NCI-H748 (cell line): ENCODE data around the gene RB1.

Experiments
- DNase-seq: peaks from one replicate; lab custom pipeline; 2025; ENCODE audit not compliant: unreplicated experiment; lab: John Stamatoyannopoulos, UW

Gene RB1

DNA sequence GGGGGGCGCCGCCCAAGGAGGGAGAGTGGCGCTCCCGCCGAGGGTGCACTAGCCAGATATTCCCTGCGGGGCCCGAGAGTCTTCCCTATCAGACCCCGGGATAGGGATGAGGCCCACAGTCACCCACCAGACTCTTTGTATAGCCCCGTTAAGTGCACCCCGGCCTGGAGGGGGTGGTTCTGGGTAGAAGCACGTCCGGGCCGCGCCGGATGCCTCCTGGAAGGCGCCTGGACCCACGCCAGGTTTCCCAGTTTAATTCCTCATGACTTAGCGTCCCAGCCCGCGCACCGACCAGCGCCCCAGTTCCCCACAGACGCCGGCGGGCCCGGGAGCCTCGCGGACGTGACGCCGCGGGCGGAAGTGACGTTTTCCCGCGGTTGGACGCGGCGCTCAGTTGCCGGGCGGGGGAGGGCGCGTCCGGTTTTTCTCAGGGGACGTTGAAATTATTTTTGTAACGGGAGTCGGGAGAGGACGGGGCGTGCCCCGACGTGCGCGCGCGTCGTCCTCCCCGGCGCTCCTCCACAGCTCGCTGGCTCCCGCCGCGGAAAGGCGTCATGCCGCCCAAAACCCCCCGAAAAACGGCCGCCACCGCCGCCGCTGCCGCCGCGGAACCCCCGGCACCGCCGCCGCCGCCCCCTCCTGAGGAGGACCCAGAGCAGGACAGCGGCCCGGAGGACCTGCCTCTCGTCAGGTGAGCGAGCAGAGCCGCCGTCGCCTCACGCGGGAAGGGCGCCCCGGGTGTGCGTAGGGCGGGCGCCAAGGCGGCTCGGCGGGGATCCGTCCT, at the start of gene RB1:
TSS of gene RB1 (plus strand) at position 393 of the 784 bp plus-strand sequence. CDS start at position 555, 162 bp downstream.
- DNase-seq = peak; percentile 93

DNA sequence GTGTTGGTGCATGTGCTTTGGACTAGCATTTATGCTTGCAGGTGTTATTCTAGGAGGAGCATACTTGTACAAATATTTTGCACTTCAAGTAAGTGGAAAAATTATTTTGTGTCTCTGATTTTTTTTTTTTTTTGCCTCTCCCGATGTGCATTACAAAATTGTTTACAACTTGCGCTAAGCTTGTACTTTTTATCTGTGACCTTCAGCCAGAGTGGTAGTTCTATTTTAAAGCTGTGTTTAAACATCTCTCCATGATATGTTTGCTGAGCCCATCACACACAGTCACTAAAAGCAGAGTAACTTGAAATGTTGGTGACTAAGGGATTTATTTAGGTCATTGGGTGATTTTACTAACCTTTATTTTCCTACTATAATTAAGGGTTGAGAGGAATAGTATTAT, 49.7 kb upstream of the RB1 start:
- DNase-seq = peak; percentile 51

DNA sequence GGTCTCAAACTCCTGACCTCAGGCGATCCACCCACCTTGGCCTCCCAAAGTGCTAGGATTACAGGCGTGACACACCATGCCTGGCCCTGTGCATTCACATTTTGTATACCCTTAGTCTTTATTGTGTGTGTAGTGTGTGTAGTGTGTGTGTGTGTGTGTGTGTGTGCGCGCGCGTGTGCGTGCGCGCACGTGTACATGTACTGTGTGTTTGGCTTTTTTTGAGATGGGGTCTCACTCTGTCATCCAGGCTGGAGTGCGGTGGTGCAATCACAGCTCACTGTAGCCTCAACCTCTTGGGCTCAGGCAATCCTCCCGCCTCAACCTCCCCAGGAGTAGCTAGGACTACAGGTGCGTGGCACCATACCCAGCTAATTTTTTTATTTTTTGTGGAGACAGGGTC, 48.5 kb upstream of the RB1 start:
- DNase-seq = no peak

DNA sequence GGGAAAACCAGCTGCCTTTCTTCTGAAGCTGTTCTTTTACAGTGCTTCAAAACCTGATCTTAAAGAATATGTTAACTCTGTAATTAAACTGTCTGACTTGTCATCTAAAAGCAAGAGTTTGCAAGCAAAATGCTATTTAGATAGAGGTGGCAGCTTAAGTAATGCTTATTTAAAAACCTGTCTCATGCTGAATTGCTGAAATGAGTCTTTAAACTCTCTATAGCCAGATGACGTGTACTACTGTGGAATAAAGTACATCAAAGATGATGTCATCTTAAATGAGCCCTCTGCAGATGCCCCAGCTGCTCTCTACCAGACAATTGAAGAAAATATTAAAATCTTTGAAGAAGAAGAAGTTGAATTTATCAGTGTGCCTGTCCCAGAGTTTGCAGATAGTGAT, 47.6 kb upstream of the RB1 start:
- no peak for DNase-seq

DNA sequence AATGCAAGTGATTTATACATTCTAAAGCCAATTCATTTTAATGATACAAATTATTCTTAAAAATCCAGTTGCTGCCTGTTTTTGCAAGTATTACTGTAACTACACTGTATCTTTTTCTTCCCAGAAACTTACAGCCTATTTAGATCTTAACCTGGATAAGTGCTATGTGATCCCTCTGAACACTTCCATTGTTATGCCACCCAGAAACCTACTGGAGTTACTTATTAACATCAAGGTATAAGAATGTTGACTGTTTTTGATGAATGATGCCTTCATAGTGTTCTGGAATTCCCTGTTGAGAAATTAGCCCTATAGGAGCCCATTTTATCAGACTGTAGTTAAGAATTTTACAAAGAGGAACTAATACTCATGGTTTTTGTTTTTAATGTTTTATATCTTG, 45.5 kb upstream of the RB1 start:
- no peak for DNase-seq

DNA sequence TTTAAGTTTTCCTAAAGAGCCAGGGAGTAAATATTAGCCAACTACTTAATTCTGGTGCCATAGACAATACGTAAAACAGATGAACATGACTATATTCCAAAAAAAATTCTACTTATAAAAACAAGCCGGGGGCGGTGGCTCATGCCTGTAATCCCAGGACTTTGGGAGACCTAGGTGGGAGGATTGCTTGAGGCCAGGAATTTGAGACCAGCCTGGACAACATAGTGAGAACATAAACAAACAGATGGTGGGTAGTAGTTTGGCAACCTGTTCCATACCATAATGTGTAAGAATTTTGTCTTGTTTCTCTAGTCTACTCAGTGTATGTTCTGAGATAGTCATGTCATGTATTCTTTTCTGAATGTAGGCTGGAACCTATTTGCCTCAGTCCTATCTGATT, 45.1 kb upstream of the RB1 start:
- DNase-seq = no peak

DNA sequence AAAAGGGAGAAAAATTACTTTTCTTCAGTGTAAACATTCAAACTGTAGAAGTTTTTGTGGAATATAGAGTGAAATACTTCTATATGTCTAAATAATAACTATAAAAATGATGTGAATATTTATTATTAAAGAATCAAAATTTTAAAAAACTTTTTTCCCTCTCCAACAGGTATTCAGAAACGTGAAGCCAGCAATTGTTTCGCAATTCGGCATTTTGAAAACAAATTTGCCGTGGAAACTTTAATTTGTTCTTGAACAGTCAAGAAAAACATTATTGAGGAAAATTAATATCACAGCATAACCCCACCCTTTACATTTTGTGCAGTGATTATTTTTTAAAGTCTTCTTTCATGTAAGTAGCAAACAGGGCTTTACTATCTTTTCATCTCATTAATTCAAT, 42.6 kb upstream of the RB1 start:
- no peak for DNase-seq

DNA sequence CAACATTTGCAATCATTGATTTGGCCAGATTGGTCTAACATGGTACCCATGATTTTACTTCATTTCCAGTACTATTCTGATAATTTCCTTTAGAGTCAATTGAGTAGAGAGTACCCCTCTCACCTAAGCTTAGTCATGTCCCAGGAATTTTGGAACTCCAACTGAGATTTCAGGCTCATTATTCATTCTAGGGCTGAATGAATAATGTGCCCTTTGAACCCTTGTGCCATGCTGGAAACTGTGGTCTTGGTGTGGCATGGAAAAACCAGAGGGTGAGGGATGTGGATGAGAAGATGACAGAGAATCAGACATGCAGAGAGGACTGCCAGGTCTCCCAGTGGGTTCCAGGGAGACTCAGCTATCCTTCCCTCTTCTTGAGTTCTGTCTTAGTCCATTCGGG, 40.4 kb upstream of the RB1 start:
- DNase-seq = no peak

DNA sequence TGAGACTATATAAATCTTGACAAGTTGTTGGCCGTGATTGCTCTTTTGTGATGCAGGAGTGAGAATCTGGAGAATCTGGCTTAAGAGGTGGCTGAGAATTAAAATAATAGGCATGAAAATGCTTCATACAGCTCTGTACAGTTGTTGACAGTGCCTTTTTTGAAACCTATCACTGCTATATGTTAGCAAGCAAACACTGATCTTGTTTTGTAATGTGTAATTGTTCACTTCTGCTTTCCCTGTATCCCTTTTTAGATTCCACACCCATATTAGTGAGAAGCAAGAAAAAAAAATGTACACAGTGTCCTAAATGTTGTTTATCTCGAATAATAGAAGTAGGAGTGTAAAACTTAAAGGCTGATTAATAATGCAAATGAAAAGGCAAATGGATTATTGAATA, 39.5 kb upstream of the RB1 start:
- DNase-seq = no peak

DNA sequence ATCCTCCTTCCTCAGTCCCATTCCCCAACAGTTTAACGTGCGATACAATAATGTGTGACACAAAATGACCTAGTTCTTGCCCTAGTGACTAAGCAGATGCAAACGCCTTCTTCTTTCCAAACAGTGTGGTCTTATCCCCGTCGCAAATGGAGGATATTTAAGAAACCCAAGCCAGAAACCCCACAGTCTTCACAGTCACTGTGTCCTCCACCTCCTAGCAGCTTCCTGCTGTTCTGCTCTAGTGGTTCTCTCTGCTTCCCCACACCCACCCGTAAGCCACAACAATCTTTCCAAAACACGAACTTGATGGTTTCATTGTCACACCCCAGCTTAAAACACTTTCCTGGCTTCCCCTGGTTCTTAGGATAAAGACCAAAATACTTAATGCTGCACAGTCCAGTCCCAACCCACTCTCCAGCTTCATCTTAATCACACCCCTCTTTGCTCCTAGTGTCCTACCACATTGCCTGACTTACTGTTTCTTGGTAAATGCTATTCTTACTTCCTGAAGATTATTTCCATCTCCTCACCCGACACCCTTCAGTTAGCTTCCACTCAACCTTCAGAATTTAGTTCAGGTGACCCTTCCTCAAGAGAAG, 38.2 kb upstream of the RB1 start:
- no peak for DNase-seq

DNA sequence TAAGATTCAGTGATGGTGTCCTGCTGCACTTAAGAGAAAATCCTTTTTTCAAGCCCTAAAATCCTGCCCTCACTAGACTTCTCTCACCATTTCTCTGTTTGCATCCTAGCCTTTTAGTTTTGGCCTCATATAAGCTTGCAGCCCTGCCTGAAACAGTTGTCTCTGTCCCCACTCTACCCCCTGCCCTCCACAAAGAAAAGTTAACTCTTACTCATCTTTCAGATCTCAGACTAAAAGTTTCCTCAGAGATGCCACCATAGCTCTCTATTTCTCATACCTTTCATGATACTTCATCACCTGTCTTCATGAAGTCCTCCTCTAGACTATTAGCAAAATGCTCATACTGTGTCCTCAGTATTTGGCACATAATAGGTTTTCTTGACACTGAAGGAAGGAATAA, 37.4 kb upstream of the RB1 start:
- DNase-seq = no peak

DNA sequence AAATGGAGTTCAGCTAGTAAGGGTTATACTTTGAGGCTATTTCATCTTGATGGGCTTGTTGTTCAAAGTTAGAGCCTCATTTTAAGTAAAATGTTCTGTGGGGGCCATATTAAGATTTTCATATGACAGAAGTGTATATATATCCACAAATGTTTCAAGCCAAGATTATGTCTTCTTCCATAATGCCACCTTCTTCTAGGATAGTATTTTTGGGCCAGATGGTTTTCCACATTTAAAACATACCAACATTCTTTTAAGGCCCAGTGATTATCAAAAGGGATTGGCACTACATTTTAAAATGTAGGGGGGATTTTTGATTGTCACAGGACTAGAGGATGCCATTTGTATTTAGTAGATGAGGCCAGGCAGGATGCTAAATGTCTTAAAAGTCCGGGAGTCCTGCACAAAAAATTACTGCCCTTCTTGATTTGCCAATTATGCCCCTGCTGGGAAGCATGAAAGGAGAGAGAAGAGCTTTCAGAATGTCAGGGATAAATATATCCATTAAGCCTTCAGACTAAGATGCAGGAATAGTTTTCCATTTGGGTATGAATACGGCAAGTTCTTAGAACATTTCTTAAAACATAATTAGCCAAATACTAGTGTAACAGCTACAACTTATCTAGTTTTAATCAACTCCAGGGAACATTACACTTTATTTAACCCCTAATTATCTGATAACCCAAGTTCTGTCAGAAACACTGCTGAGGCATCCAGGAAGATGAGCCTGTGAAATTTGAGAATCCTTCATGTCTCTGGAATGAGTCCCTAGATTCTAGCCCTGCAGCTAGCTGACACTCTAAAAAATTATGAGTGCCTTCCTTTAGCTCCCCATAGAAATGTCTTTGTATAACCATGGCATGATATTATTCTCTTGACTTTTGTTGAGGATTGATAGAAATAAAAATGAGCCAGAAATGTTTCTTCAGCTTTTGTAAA, 36.6 kb upstream of the RB1 start:
- no peak for DNase-seq

DNA sequence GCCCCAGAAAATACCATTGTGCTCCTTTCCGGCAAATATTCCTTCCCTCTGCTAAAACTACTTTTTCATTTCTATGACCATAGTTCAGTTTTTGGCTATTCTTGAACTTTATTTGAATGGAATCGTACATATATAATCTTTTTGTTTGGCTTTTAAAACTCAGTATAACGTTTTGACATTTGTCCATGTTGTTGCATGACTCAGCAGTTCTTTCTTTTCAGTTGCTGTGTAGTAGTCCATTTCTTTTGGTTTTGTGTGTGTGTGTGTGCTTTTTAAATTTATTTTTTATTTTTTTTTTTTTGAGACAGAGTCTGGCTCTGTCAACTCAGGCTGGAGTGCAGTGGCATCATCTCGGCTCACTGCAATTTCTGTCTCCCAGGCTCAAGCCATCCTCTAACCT, 35.5 kb upstream of the RB1 start:
- DNase-seq = no peak

DNA sequence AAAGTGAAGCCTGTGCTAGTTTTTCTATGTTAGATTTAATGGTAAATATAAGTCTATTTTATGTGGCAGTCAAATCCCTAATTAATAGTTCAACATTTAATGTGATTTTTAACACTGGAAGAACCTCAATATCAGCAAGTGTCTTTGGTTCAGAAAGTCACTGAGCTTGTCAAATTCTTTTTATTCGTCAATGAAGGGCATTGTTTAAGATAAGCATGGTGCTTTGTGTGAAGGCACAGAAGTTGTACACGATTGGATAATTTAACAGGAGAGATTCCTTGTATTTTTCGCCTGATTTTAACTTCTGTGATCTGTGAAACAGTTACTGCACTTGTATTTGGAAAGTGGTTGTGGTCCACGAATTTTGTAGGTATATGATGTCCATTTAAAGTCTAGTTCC, 30.2 kb upstream of the RB1 start:
- DNase-seq = no peak

DNA sequence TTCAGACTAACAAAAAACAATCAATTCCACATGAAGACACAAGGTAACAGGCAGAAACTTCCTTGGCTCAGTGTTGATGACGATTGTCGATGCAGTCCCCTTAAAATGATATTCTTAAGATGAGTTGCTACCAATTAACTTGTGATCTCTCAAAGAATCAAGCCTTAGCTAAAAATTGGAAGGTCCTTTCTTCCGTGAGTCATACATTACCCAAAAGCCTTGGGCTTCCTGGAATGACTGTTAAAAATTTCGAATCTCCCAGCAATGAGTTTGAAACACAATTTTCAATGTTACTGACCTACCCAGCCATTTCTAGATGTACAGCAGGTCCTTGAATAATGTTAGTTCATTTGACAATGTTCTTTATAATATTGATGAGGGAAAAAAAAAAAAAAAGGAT, 28.0 kb upstream of the RB1 start:
- no peak for DNase-seq

DNA sequence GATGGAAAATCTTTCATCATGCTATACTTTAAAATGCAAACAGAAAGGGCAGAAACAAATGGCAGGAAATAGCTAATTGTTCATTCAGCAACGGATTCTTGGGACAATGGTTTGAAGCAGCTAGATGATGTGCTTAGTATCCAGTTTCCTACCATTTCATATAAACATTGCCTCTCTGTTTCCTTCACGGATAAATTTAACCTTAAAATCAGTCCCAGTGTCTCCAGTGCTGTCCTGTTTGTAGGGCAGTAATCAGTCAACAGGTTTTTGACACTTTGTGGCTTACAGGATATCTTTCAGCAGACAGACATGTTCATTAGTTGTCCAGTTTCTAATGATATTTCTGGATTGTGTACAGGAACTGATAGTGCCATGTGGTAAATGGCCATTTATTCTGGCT, 24.7 kb upstream of the RB1 start:
- DNase-seq = peak; percentile 67

DNA sequence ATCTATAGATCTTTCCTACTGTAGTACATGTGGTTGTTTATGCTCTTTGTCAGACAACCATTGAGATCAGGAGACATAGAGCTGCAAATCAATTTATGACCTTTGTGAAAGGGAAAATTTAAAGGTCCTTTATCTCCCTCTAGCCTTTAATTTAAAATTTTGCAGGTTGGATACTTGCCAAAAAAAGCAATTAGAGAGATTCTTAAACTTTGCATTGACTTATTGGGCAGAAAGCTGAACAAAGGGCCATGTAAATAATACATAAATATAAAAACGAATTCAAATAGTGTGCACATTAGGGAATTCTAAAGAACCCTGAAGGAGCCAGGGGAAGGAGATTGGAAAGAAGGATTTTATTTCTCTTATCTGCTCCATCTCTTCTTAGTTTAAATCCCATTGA, 22.0 kb upstream of the RB1 start:
- DNase-seq = no peak

DNA sequence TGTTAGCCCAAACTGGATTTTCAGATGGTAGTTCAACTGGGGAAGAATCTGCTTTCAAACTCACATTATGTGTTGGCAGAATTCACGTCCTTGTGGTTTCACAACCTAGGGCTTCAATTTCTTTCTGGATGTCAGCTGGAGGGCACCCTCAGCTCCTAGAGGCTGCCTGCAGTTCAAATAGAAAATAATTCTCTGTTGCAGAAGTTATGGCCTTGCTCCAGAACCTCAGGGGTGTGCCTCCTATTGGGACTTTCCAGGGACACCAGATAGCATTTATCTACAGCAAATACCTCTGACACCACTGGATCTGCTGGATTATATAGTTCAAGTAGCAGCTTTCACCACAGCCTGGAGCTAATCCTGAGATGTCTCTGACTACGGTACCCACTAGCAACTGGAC, 11.8 kb upstream of the RB1 start:
- no peak for DNase-seq

DNA sequence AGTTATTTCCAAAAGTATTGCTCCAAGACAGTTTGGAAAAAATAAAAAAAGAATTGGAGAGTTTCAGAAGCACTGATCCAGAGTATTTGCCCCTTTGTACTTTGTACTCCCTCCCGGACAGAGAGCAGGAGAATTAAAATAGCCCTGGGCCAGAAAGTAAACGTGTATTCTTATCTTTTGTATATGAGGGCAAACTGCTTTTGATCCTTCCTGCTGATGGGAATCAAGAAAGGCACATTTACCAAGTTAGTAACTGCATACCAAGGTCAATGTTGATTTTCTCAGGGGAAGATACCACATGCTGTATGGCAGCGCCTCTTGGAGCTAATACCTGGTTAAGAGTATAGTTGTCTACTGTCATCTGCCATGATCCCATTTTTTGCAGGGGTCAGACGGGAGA, 10.9 kb upstream of the RB1 start:
- no peak for DNase-seq

DNA sequence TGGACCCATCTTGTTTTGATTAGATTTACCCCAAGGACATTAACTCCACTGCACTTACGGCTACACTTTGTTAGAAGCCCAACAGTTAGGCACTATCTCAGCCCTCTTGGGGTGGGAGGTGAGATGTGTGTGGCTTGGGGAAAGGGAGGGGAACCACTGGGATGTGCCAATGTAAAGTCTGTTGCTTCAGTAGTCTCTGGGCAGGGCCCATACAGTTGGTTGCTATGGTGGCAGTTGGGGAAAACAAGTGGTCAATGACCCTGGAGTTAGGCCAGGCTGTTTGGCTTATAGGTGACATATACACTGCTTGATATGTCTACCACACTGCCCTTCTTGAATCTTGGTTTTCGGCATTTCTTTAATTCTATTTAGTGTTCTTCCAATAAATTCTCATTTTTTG, 8.9 kb upstream of the RB1 start:
- no peak for DNase-seq

DNA sequence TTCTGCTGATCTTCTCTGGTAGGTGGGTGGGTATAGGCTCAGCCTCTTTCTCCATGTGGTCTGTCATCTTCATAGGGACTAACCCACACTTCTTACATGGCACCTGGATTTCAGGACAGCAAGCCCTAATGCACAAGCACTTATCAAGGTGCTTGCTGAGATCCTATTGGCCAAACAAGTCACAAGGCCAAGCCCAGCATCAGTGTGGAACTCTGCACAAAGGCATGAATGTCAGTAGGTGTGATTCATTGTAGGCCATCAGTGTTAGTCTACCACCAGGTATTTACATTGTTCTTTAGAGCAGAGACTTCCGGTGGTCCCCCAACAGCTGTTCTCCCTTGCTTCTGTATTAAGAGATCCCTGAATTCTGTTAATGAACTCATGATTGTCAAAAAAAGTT, 8.3 kb upstream of the RB1 start:
- no peak for DNase-seq

DNA sequence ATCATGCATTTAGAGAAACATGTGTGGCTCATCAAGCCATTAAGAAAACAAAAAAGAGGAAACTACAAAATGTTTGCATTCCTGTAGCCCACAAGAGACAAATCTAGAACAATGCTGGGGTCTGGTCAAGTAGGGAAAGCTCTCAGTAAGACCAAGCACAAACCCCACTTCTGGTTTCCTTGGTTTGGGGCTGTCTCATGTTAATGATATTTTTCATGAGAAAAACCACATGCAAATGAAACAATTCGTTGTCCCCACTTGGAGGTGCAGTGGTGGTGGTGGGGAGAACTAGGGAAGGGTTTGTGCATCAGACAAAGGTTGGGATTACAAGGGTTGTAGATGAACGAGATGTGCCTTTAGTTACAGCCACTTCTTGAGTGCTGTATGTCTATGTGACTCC, 7.0 kb upstream of the RB1 start:
- DNase-seq = no peak
